Frontal cortex (tissue), 4 donors: Measurements from ENCODE around the gene MEIS1. TPM values are rescaled to one million over a fixed set of nuclear protein-coding genes. Genes with fewer than 3 reads are reported as not detected.

ENCODE experiments used
- DNase-seq, 2 donors: peaks; one replicate each; pipeline ENCODE4 v3.0.0; 2012; ENCODE audit warnings: low spot score in 2 of 2
- FAIRE-seq: peaks from 2 replicates; lab custom pipeline; 2012; peaks lifted over from hg19 to GRCh38; lab: Jason Lieb, UNC
- total RNA-seq: library from RNA; depleted of rRNA; stranded (reverse); fragments of >200 nt; gene quantifications from one replicate; pipeline ENCODE4 v1.2.3, GENCODE V29; 2014
- donor health status: control.
- donor health status: control.
- donor health status: control.

MEIS1 gene
- total RNA-seq, 1 donor from 2014 or later = 39.5 TPM

- FAIRE-seq = no peak
- peak in 1 of 2 donors; percentile 4 for DNase-seq
Observed at GRCh38 chr2:66497431-66498288, 62.7 kb downstream of the MEIS1 start.

- DNase-seq (no peak), FAIRE-seq (no peak)
Observed at GRCh38 chr2:66498289-66498975, 63.5 kb downstream of the MEIS1 start.

GRCh38 chr2:66501267-66501666 lies 66.3 kb downstream of the MEIS1 start:
- no peak for FAIRE-seq

DNA sequence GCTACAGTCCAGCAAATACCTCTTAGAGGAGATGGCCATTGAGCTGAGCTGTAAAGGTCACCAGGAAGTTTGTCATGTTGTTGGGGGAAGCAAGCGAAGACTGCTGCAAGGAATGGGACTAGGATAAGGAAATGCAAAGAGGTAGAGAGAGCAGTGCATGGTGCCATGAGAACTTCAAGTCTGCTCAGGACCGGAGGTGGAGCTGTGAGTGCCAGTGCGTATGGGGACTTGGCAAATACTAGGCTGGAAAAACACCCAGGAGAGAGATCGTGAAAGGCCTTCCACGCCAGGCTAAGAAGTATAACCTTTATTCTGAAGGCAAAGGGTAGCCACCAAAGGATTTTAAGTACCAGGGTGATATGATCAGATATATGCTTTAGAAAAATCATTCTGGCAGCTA lies 71.3 kb downstream of the MEIS1 start:
- no peak for DNase-seq

More at GRCh38 chr2:66501267-66501666, 66.3 kb downstream of the MEIS1 start:
- no peak for DNase-seq

DNA sequence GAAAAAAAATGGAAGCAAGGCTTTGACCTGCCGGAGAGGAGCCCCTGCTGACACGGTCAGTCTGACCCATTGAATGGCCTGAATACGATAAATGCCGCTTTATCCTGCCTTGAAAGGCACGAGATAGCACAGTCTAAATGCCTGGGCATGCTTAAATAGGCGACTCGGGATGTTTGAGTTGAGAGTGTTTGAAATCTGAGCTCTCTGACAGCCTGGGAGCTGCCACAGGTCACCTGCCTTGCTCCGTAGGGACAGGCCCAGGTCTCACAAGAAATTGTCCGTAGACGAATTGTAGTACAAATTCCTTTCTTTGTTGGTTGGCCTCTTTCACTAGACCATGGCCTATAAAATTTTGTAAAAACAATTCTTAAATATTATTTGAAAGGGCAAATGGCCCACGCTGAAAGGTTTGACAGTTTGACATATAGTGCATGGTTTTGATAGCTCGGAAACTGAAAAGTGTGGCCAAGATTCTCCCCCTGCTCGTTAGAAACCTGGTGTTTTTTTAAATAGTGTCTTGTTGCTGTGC lies 72.8 kb downstream of the MEIS1 start:
- FAIRE-seq = no peak

More for the DNA sequence above, 71.3 kb downstream of the MEIS1 start:
- FAIRE-seq = no peak

DNA sequence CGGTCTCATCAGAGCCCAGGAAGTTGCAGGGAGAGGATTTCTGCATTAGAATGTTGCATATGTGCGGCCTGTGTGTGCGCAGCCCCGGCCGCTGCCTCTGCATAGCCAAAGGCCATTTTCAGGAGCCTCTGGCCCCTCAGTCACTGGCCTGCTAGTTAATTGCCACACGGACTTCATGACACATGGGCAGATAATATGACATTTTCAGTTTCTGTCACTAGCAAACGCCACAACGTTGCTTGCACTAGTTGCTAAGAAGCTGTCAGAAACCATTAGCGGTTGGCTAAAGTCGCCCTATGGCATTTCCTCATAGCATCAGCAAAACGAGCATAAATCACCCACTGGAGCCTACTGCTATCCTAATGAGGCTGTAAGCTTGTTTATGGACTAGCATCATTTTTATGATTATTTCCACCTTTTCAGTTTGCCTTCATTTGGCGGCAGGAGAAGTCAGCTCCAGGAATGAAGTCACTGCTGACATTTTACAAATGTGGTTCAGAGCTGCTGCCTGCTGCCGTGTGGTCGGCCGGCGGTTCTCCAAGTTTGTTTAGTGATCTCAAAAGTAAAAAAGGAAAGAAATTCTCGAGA lies 73.7 kb downstream of the MEIS1 start:
- DNase-seq (no peak), FAIRE-seq (no peak)

More for the DNA sequence above, 72.8 kb downstream of the MEIS1 start:
- no peak for DNase-seq

DNA sequence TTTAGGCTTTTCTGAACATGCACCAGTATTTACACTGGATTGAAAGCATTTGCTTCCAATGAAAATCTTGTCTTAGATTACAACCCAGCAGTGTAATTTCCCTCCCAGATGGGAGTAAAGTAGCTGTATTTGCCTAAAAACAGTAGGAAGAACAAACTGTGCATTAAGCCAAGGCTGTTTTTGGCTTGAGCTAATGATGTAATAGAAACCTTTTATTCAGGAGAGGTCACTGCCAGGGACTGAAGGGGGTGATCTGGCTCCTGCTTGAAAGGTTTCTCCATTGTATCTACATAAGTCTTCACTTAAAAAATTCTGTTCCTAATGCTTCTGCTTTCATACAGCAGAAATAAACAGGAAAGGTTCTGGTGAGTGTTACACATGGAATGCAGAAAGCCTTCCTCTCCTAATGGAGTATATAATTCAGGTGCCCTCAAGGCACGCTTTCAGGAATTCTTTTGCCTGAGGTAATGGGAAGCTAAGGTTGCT lies 74.4 kb downstream of the MEIS1 start:
- DNase-seq = no peak
- FAIRE-seq = no peak

DNA sequence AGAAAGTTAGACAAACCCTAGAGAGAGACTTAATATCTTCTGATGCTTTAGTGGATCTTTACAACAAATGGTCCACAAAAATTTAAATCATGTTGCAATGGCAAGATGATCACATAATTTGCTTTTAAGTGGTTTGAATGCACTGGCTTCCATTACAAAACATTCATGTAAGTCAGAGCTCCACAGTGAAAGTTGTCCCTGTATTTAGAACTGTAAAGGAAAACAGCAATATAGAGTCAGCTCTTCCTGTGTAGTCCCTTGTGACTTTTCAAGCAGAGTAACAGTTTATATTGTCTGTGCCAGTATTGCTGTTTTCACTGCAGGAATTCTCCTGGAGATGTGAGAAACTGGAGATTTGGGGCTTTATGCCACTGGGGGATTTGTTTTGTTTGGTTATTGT lies 77.7 kb downstream of the MEIS1 start:
- DNase-seq = no peak
- FAIRE-seq = no peak

- DNase-seq (no peak), FAIRE-seq (no peak)
Observed at GRCh38 chr2:66515743-66516142, 80.8 kb downstream of the MEIS1 start.

GRCh38 chr2:66516499-66516898 lies 81.6 kb downstream of the MEIS1 start:
- no peak for DNase-seq
- FAIRE-seq = no peak

GRCh38 chr2:66517772-66518171 lies 82.8 kb downstream of the MEIS1 start:
- DNase-seq = no peak

DNA sequence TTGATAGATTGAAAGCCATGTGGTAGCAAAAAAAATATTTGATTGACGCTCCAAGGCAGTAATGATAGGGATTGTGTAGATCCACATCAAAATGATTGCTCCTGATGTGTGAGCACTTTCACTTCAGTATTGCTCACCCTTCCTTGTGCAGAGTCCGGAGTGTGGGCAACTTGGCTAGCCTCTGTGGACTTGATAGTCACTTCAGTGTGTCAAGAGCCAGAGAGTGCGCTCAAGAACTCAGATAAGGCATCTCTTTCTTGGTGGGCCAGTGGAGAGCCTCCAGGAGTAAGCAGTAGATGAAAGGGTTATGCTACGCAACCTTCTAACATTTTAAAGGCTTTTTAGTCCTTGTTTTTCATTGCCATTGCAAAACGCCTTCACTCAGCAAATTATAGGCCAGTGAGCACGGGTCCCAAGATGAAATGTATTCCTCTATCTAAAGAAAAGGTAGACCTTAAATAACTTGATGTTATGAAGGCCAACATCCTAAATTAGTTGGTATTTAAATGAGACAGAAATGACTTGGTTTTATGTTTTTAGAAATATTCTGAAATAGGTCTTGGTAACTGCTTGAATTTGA lies 84.4 kb downstream of the MEIS1 start:
- DNase-seq (no peak), FAIRE-seq (no peak)

More at GRCh38 chr2:66517772-66518171, 82.8 kb downstream of the MEIS1 start:
- no peak for FAIRE-seq

DNA sequence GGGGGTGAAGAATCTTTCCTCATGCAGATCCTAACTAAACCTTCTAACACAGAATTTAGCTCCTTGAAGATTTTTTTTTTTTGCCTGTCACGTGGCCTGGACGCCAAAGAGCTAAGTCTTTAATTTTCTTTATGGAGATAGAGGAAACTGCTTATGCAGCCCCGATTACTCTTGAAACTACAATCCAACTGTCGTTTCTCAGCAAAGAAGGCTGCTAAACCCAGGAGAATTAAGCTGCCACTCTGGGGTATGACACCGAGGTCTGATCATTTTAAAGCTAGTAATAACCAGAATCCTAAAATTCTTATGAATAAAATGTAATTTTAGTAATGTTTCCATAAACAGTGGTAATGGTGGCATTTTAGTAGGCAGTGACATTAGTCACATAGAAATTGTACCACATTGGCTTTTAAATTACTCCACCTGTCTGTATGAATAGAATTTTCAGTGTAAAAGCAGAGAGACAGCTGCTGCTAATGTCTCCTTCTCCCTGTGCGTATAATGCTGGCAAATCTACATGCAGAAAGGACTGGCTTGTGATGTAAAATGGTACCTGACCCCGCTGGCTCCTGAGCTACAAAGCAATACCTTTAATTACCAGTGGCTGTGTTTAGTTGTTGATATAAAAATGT lies 86.5 kb downstream of the MEIS1 start:
- DNase-seq (no peak), FAIRE-seq (no peak)

DNA sequence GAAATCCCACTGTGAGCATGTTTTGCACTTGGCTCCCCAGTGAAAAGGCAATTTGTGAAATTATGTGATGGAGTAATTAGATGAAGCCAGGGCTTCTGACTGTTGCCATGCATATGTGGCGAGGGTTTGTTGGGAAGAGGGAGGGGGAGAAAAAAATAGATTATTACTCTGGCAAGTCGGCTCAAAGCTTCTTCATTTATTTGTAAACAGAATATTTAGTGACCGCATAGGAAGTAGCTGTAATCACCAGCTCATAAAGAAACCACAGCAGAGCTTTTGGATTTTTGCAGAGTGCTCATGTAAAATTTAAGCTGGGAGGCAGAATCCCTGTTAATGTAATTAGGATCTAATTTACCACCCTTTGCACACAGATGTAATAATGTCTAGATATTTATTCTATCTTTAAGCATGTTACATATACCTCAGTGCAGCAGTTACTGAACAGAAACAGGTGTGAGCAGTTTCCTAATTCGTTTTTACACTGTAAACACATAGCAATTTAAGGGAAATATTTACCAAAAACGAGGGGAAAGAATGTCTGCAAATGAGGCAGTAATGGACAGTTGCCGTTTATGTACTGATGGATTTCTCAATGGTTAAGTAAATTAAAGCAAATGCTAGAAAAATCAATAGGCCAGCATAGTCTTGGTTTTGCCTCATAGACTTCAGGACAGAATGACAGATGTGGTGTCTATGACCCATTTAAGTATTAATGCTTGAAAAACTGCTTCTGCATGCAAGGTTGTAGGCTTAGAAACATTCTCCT lies 87.9 kb downstream of the MEIS1 start:
- DNase-seq (no peak), FAIRE-seq (no peak)

GRCh38 chr2:66523377-66523969 lies 88.5 kb downstream of the MEIS1 start:
- FAIRE-seq (no peak), DNase-seq (no peak)

- no peak for DNase-seq
- FAIRE-seq = no peak
Observed at GRCh38 chr2:66523990-66524389, 89.1 kb downstream of the MEIS1 start.

GRCh38 chr2:66525606-66526005 lies 90.7 kb downstream of the MEIS1 start:
- DNase-seq (no peak), FAIRE-seq (no peak)

DNA sequence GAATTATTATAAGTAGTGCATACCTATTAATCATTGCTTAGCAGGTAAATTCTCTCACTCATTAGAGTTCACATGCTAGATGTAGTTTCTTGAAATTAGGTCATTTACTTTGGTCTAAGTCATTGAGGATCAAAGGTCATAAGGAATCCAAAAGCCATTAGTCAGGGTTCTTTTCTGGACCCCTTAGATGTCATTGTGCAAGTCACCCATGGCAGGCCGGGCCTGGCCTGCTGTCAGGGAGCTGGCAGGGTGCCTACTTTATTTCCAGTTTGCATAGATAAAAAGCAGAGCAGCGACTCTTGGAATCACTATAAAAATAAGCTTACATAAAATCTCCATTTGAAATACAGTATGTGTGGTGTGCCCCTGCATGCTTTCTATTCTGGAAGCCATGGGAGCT lies 91.3 kb downstream of the MEIS1 start:
- FAIRE-seq = no peak
- no peak for DNase-seq
